ENCODE measurements around the gene NRXN3. TPM values are rescaled to one million over a fixed set of nuclear protein-coding genes. Genes with fewer than 3 reads are reported as not detected.

Gene NRXN3
- total and polyA plus RNA-seq, 2 of the 4 experiments (the other 2 are of a cell fraction) = 4.8 to 25.1 TPM

- no peak for ATAC-seq (ENCODE audit: low read depth)
- no peak for TF ChIP-seq SMC3 (IDR thresholded peaks at IDR 0.05; ENCODE audit: low read depth, low read length)
- TF ChIP-seq FOS (IDR thresholded peaks at IDR 0.05; ENCODE audit: low read depth, low read length) = no peak
- TF ChIP-seq CEBPB (IDR thresholded peaks at IDR 0.05; ENCODE audit: low read depth, low read length) = no peak
- TF ChIP-seq RAD21 (IDR thresholded peaks at IDR 0.05; ENCODE audit: low read length) = no peak
- no peak for TF ChIP-seq MAFK (IDR thresholded peaks at IDR 0.05; ENCODE audit: low read depth, low read length)
- no peak for TF ChIP-seq POLR2A (IDR thresholded peaks at IDR 0.05; ENCODE audit: low read depth, low read length)
- TF ChIP-seq MAZ (IDR thresholded peaks at IDR 0.05; ENCODE audit: borderline replicate concordance, low read depth, low read length) = no peak
Measured at GRCh38 chr14:78627114-78627513, 456.9 kb downstream of the NRXN3 start.

More at GRCh38 chr14:78627114-78627513, 456.9 kb downstream of the NRXN3 start:
- Histone ChIP-seq H2AFZ (replicated peaks; ENCODE audit: low read length, poor library complexity) (no peak overlapping the region), H3K36me3 (ENCODE audit: control insufficient read depth, insufficient read depth, low read length) (no peaks in the 10 kb centered on the region), H4K91ac (ENCODE audit: insufficient read depth, low read depth, low read length) (no peak overlapping the region), H3K9ac (ENCODE audit: low read depth, low read length) (no peak overlapping the region), H3K9me1 (ENCODE audit: insufficient read depth, low read length) (no peaks in the 10 kb centered on the region), H3K4ac (ENCODE audit: low read depth, low read length) (no peak overlapping the region), H3K4me1 (ENCODE audit: control insufficient read depth, insufficient read depth, low read length) (no peaks in the 10 kb centered on the region), H3K4me3 (ENCODE audit: insufficient read depth, low read depth, low read length) (no peak overlapping the region), H3K27me3 (ENCODE audit: control insufficient read depth, insufficient read depth, low read length) (no peaks in the 10 kb centered on the region), H4K20me1 (ENCODE audit: insufficient read depth, low read length) (no peaks in the 10 kb centered on the region), H2BK15ac (ENCODE audit: low read depth, low read length) (no peak overlapping the region), H2BK120ac (ENCODE audit: low read depth, low read length) (no peak overlapping the region), H3K23ac (ENCODE audit: low read depth, low read length) (no peak overlapping the region), H4K5ac (ENCODE audit: low read depth, low read length) (no peak overlapping the region), H2AK9ac (replicated peaks; ENCODE audit: low read depth, low read length, poor library complexity) (no peak overlapping the region), H2BK5ac (ENCODE audit: low read depth, low read length, poor library complexity, severe bottlenecking) (no peak overlapping the region), H3K56ac (ENCODE audit: extremely low read depth, insufficient read depth, low read length) (no peak overlapping the region), H3K4me2 (ENCODE audit: low read depth, low read length) (no peak overlapping the region), H3K18ac (ENCODE audit: low read depth, low read length) (no peak overlapping the region), H3K9me3 (ENCODE audit: control insufficient read depth, insufficient read depth, low read length) (peaks cover 8% of the 10 kb centered on the region), H2AK5ac (ENCODE audit: low read depth, low read length) (no peak overlapping the region), H4K8ac (ENCODE audit: low read depth in 2 of 2, low read length in 2 of 2) (no peak overlapping the region), H3K27ac (ENCODE audit: insufficient read depth, low read length) (no peak overlapping the region), H2BK20ac (ENCODE audit: low read depth, low read length) (no peak overlapping the region), H3K79me1 (ENCODE audit: low read depth in 1 of 2, low read length in 2 of 2) (no peaks in the 10 kb centered on the region), H3K14ac (replicated peaks; ENCODE audit: low read depth, low read length) (no peak overlapping the region)
- intact Hi-C loops (cut with micrococcal nuclease) (no loop called here), dilution Hi-C loops (cut with HindIII; ENCODE audit: low sequenced_read_pairs, unreplicated experiment) (no loop called here), in situ Hi-C loops (cut with MboI; ENCODE audit: low sequenced_read_pairs) (no loop called here)
- ChIA-PET CTCF (no interaction called here), POLR2A (ENCODE audit: unreplicated experiment) (no interaction called here)
- no peak for DNase-seq
- BruUV-seq (replicated peaks) = no TSS peak

Data from IMR-90 (cell line).